HG02610 (cell line): Measurements from ENCODE around the gene CYP17A1.
"Not testable (repeated sequence)": the region's sequence is repeated elsewhere in the genome, so short reads cannot be mapped to it uniquely, and the experiment has no call there.

Experiments
- ATAC-seq: cut with Tn5 transposase; IDR thresholded peaks from one replicate; pipeline ENCODE4 v1.9.1; 2021; ENCODE audit warnings: mild to moderate bottlenecking, moderate library complexity; ENCODE audit not compliant: unreplicated experiment

The CYP17A1 gene, protein sequence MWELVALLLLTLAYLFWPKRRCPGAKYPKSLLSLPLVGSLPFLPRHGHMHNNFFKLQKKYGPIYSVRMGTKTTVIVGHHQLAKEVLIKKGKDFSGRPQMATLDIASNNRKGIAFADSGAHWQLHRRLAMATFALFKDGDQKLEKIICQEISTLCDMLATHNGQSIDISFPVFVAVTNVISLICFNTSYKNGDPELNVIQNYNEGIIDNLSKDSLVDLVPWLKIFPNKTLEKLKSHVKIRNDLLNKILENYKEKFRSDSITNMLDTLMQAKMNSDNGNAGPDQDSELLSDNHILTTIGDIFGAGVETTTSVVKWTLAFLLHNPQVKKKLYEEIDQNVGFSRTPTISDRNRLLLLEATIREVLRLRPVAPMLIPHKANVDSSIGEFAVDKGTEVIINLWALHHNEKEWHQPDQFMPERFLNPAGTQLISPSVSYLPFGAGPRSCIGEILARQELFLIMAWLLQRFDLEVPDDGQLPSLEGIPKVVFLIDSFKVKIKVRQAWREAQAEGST

GRCh38 chr10:102837230-102837721 lies at the start of gene CYP17A1:
Gene CYP17A1, minus strand, starts transcription at chr10:102837413. Its CDS starts 52 bp downstream, at chr10:102837361.
- ATAC-seq = no peak

- ATAC-seq = no peak
Measured at GRCh38 chr10:102880256-102880655, 43.0 kb upstream of the CYP17A1 start.

DNA sequence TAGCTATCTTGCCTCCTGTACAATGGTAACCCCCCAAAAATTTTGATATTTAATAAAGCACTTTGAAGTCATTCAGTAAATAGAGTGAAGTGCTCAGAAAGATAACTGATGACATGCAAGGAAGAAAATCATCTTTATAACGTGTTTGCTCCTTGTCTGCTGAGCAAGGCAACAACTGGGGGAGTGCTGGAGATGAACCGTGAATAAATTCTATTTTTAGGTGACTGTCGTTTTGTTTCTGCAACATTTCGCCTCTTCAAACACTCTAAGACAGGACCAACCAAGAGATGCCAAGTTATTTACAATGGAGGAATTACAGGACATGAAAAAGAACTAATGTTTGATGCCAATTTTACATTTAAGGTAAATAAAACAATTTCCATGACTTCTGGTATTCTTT lies 41.4 kb upstream of the CYP17A1 start:
- ATAC-seq = no peak

DNA sequence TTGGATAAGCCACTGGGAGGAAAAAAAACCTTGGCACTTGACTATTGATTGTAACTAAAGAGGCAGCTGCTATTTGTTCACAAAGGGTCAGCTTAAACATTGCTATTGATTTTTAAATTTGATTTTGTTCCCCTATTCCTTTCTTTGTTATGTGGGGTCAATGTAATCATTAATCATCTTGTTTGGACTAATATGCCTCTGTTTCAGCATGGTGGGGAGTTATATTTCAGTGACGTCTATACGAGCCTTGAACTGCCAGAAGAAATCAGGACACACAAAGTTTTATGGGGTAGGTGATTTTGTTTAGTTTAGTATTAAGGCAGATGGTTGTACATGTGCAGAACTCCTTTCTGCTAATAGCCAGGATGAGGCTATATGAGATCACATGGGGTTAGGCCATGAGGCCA lies 39.5 kb upstream of the CYP17A1 start:
- no peak for ATAC-seq

GRCh38 chr10:102872163-102872562 lies 35.0 kb upstream of the CYP17A1 start:
- no peak for ATAC-seq

GRCh38 chr10:102870221-102870620 lies 33.0 kb upstream of the CYP17A1 start:
- ATAC-seq = no peak

DNA sequence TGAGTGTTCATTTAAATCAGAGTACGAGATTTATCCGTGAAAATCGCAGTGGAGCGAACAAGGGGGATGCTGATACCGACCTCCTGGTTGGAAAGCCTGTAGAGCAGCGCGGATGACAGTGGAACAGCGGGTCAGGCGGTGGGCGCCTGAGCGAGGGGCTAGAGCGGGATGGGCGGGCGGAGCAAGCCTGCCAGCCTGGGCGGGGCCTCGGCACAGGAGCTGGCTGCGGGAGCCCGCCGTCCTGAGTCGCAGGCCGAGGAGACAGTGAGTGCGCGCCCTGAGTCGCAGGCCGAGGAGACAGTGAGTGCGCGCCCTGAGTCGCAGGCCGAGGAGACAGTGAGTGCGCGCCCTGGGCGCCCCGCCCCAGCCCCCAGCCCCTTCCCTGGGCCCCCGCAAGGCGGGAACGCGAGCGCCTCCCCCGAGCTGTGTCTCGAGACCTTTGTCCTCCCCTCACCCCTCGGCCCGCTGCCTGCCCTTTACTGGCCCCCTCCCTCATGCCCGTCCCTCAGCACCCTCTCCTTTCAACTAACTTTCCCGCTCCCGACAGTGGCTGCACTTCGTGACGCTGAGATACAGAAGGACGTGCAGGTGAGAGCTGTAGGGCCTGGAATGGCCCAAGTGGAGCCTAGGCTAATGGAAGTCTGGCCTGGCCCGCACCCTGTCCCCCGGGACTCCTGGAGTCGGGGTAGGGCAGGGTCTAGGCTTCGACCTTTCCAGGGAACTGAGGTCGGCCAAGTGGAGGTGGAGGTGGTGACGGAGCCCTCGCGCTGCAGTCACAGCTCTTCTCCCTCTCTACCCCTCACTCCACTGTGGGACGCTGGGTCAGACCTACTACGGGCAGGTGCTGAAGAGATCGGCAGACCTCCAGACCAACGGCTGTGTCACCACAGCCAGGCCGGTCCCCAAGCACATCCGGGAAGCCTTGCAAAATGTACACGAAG lies 32.3 kb upstream of the CYP17A1 start, which contains the start of gene AS3MT:
TSS of gene AS3MT (plus strand) at position 213 of the 941 bp plus-strand sequence. CDS start at position 336, 123 bp downstream.
- ATAC-seq = peak; percentile 67

DNA sequence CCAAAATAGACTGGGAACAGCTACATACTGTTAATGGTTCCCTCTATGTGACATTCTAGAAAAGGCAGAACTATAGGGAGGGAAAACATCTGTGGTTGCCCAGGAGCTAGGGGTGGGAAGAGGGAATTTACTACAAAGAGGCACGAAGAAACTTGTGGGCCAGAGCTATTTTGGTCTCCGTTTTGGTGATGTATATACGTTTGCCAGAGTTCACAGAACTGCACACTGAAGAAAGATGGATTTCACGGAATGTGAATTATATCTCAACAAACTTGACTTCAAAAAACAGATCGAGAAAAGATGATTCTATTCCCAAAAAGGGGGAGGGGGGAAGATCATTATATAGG lies 31.7 kb upstream of the CYP17A1 start:
- ATAC-seq = no peak

DNA sequence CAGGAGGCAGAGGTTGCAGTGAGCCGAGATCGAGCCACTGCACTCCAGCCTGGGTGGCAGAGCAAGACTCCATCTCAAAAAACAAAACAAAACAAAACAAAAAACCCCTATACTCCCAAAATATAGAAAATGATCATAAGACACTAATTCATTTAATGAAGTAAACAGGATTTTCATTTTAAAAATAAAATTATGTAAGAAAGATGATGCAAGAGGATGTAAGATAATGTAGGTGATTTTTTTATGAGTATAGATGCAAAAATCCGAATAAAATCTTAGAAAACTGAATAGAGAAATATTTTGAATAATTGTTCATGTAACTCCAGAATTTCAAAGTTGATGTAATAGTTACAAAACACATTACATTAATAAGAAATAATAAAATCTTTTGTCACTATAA lies 28.4 kb upstream of the CYP17A1 start:
- ATAC-seq = no peak

GRCh38 chr10:102863660-102864059 lies 26.4 kb upstream of the CYP17A1 start:
- no peak for ATAC-seq

GRCh38 chr10:102859911-102860310 lies 22.7 kb upstream of the CYP17A1 start:
- ATAC-seq = no peak

DNA sequence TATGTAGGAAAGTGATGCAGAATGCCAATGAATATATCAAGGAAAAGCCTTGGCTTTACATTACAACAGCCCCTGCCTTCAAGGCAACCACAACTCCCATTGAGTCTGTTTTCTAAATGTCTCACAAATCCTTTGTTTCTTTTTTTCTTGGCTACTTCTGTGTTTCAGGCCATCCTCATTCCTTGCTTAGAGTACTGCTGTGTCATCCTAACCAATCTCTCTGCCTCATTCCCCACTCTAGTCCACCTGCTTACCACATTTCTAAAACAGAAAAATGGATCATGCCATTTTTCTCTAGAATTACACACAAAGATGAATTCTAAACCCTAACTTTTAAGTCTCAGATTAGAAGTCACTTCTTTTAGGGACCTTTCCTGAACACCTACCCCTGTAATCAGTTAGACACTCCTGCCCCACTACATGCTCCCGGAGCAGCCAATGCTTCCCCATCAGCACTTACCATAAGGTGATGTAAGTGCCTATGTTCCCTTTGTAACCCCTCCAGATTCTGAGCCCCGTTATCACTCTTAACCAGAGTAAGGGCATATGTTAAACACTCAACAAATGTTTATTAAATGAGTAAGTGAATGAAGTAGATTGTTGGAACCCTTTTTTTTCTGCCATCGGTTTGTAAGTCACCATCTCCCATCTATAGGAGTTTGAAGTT lies 19.7 kb upstream of the CYP17A1 start:
- ATAC-seq = no peak

- not testable (repeated sequence) for ATAC-seq
Measured at GRCh38 chr10:102855731-102856436, 18.7 kb upstream of the CYP17A1 start.

GRCh38 chr10:102853237-102853636 lies 16.0 kb upstream of the CYP17A1 start:
- not testable (repeated sequence) for ATAC-seq

GRCh38 chr10:102850025-102850518 lies 12.9 kb upstream of the CYP17A1 start:
- ATAC-seq = no peak

GRCh38 chr10:102845352-102845902 lies 8.2 kb upstream of the CYP17A1 start:
- no peak for ATAC-seq

DNA sequence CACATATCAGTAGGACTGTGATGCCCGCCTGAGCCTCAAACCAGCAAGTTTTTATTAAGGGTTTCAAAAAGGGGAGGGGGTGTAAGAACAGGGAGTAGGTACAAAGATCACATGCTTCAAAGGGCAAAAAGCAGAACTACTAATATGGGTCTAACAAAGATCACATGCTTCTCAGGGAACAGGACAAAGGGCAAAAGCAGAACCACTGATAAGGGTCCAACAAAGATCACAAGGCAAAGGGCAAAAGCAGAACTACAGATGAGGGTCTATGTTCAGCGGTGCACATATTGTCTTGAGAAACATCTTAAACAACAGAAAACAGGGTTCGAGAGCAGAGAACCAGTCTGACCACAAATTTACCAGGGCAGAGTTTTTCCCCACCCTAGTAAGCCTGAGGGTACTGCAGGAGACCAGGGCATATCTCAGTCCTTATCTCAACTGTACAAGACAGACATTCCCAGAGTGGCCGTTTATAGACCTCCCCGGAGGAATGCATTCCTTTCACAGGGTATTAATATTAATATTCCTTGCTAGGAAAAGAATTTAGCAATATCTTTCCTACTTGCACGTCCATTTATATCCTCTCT lies 7.1 kb upstream of the CYP17A1 start:
- not testable (repeated sequence) for ATAC-seq

GRCh38 chr10:102843139-102843538 lies 5.9 kb upstream of the CYP17A1 start:
- ATAC-seq = not testable (repeated sequence)

DNA sequence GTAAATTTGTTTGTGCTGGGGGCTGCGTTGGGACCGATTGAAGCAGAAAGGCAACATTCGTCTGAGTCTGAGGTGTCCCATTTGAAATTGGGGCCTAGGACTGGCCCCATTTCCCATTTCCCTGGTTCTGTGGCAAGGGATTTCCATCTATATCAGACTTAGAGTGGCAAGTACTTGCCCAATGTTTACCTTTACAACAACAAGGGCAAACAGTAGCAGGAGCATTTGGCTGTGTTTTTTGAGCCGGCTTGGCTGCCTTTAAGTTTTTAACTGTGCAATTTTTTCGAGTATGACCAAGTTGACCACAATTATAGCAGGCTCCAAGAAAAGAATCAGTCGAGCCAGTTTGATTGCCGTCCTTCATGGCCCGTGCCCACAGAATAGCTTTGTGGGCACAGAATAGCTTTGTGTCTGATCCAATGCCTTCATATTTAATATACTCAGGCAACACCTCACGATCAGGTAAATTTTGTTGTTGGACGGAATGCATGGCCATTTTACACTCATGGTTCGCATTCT lies 4.7 kb upstream of the CYP17A1 start:
- no peak for ATAC-seq
